GM18505 (cell line): ENCODE results near the gene ZNF491.
A peak's percentile ranks its signal among the peaks of the same experiment; 100 is the strongest.
"Not testable (repeated sequence)": the region's sequence is repeated elsewhere in the genome, so short reads cannot be mapped to it uniquely, and the experiment has no call there.

Experiments
- ATAC-seq: cut with Tn5 transposase; IDR thresholded peaks from one replicate; pipeline ENCODE4 v1.9.1; 2021; ENCODE audit not compliant: unreplicated experiment
- POLR2A ChIP-seq: IDR thresholded peaks from 4 replicates; pipeline ENCODE4 v1.6.1; 2011; ENCODE audit warnings: borderline replicate concordance; ENCODE audit not compliant: insufficient read depth, insufficient read length; ENCODE audit errors: extremely low read depth

Gene ZNF491

GRCh38 chr19:11780431-11781020 lies 17.8 kb upstream of the ZNF491 start:
- ATAC-seq = no peak

GRCh38 chr19:11781295-11782057 lies 16.8 kb upstream of the ZNF491 start:
- TF ChIP-seq POLR2A = no peak
- ATAC-seq = no peak

More at GRCh38 chr19:11780431-11781020, 17.8 kb upstream of the ZNF491 start:
- TF ChIP-seq POLR2A = no peak

GRCh38 chr19:11783767-11784166 lies 14.6 kb upstream of the ZNF491 start:
- ATAC-seq = no peak
- no peak for TF ChIP-seq POLR2A

- ATAC-seq = no peak
- no peak for TF ChIP-seq POLR2A
These were observed 14.0 kb upstream of the ZNF491 start for GRCh38 chr19:11784356-11784755.

- no peak for ATAC-seq
- no peak for TF ChIP-seq POLR2A
These were observed 10.8 kb upstream of the ZNF491 start for GRCh38 chr19:11787536-11787935.

- TF ChIP-seq POLR2A = no peak
- no peak for ATAC-seq
These were observed 5.4 kb upstream of the ZNF491 start for GRCh38 chr19:11792942-11793341.

- ATAC-seq = peak; percentile 41
- TF ChIP-seq POLR2A = no peak
These were observed 832 bp upstream of the ZNF491 start for GRCh38 chr19:11797491-11797890.

- TF ChIP-seq POLR2A = no peak
- ATAC-seq = no peak
These were observed 8.2 kb downstream of the ZNF491 start for GRCh38 chr19:11806354-11807098.

- no peak for ATAC-seq
- no peak for TF ChIP-seq POLR2A
These were observed 8.7 kb downstream of the ZNF491 start for GRCh38 chr19:11807099-11807380.

- ATAC-seq = no peak
- no peak for TF ChIP-seq POLR2A
These were observed 15.3 kb downstream of the ZNF491 start for GRCh38 chr19:11813703-11814028.

- TF ChIP-seq POLR2A = peak; percentile 89
- ATAC-seq = peak; percentile 95
These were observed 15.8 kb downstream of the ZNF491 start, which contains the start of gene ZNF440 for GRCh38 chr19:11814029-11814699. ZNF440 (plus strand) TSS chr19:11814273; CDS start chr19:11814448, 175 bp downstream.

GRCh38 chr19:11814700-11815035 lies 16.3 kb downstream of the ZNF491 start:
- no peak for TF ChIP-seq POLR2A
- ATAC-seq = no peak

GRCh38 chr19:11821474-11822109 lies 23.3 kb downstream of the ZNF491 start:
- no peak for ATAC-seq
- no peak for TF ChIP-seq POLR2A

- ATAC-seq = not testable (repeated sequence)
These were observed 30.9 kb downstream of the ZNF491 start for GRCh38 chr19:11828957-11829876.
